Ovary (tissue), 3 donors: Measurements from ENCODE around the gene ZNF680.

Experiments used
- CTCF ChIP-seq, 3 donors: fragments of 450-650 bp in 2 of 3; fragments of 200-600 bp in 1 of 3; IDR thresholded peaks; one replicate each; pipeline versions ENCODE4 v1.5.1 to v1.8.0; 2016 to 2022; ENCODE audit warnings: antibody characterized with exemption in 3 of 3, mild to moderate bottlenecking in 1 of 3
- EP300 ChIP-seq: sonication (generic); formaldehyde crosslinking; IDR thresholded peaks from one replicate; pipeline ENCODE4 v1.6.1; 2017; ENCODE audit warnings: antibody characterized with exemption
- POLR2A ChIP-seq: fragments of 450-650 bp; IDR thresholded peaks from one replicate; pipeline ENCODE4 v1.6.1; 2017; ENCODE audit warnings: antibody characterized with exemption, mild to moderate bottlenecking, moderate library complexity
- donor health status: DM: no; HTN: no; CAD: no.

GRCh38 chr7:64562256-64562625 lies 630 bp downstream of the ZNF680 start:
- TF ChIP-seq CTCF (IDR thresholded peaks at IDR 0.05) (no peak), POLR2A (no peak), EP300 (no peak)
